IMR-90 (cell line): ENCODE measurements around the gene UBXN1. TPM values are rescaled to one million over a fixed set of nuclear protein-coding genes. Genes with fewer than 3 reads are reported as not detected.

Experiments used
- ATAC-seq: fragments of 200-7000 bp; cut with Tn5 transposase; 2 replicates; pipeline ENCODE4 v1.9.1; 2020; ENCODE audit warnings: low read depth, mild to moderate bottlenecking, moderate library complexity
- BruUV-seq: library from RNA; stranded (reverse); fragments of 400-500 nt; replicated peaks from 2 replicates; lab custom pipeline; 2021; lab: Mats Ljungman, UMichigan
- CTCF ChIA-PET: fragments of 300-600 bp; formaldehyde crosslinking; extraction: SDS; loops from one replicate; lab custom pipeline; 2021; ENCODE audit warnings: antibody characterized with exemption; lab: Yijun Ruan, JAX
- POLR2A ChIA-PET: fragments of 300-600 bp; sonication (Branson Sonifier 250); formaldehyde crosslinking; loops from one replicate; lab custom pipeline; 2022; ENCODE audit warnings: antibody characterized with exemption; ENCODE audit not compliant: unreplicated experiment; lab: Charles Lee
- DNase-seq: peaks from one replicate; pipeline ENCODE4 v3.0.0; 2013
- H2AFZ ChIP-seq: replicated peaks from 2 replicates; pipeline ENCODE3; 2013; ENCODE audit warnings: low read length, mild to moderate bottlenecking; ENCODE audit not compliant: poor library complexity
- H2AK5ac ChIP-seq: 2 replicates; pipeline ENCODE4 v1.6.1; 2013; ENCODE audit warnings: low read depth, low read length, inconsistent platforms
- H2AK9ac ChIP-seq: replicated peaks from 2 replicates; pipeline ENCODE3; 2013; ENCODE audit warnings: mild to moderate bottlenecking, low read depth, low read length, moderate library complexity; ENCODE audit not compliant: poor library complexity
- H2BK120ac ChIP-seq: 2 replicates; pipeline ENCODE4 v1.6.1; 2013; ENCODE audit warnings: low read depth, low read length, inconsistent platforms
- H2BK15ac ChIP-seq: 3 replicates; pipeline ENCODE4 v1.6.1; 2013; ENCODE audit warnings: low read depth, low read length, inconsistent platforms
- H2BK20ac ChIP-seq: 2 replicates; pipeline ENCODE4 v1.6.1; 2013; ENCODE audit warnings: low read depth, mild to moderate bottlenecking, inconsistent platforms, low read length, moderate library complexity
- H2BK5ac ChIP-seq: 2 replicates; pipeline ENCODE4 v1.6.1; 2013; ENCODE audit warnings: mild to moderate bottlenecking, low read depth, low read length, inconsistent platforms; ENCODE audit not compliant: poor library complexity, severe bottlenecking
- H3K14ac ChIP-seq: replicated peaks from 2 replicates; pipeline ENCODE4 v1.6.1; 2013; ENCODE audit warnings: low read depth, low read length, inconsistent platforms
- H3K18ac ChIP-seq: 2 replicates; pipeline ENCODE4 v1.6.1; 2013; ENCODE audit warnings: low read depth, low read length, control low read depth
- H3K23ac ChIP-seq: 2 replicates; pipeline ENCODE4 v1.6.1; 2013; ENCODE audit warnings: low read depth, low read length, inconsistent platforms
- H3K27ac ChIP-seq: 2 replicates; pipeline ENCODE4 v1.5.1; 2013; ENCODE audit warnings: mild to moderate bottlenecking, control low read depth, low read length; ENCODE audit not compliant: insufficient read depth
- H3K27me3 ChIP-seq: 2 replicates; pipeline ENCODE4 v1.6.1; 2013; ENCODE audit warnings: low read length; ENCODE audit not compliant: control insufficient read depth, insufficient read depth
- H3K36me3 ChIP-seq: 2 replicates; pipeline ENCODE4 v1.6.1; 2013; ENCODE audit warnings: low read length, mixed read lengths; ENCODE audit not compliant: control insufficient read depth, insufficient read depth
- H3K4ac ChIP-seq: 2 replicates; pipeline ENCODE4 v1.6.1; 2013; ENCODE audit warnings: low read depth, low read length, inconsistent platforms
- H3K4me1 ChIP-seq: 2 replicates; pipeline ENCODE4 v1.6.1; 2013; ENCODE audit warnings: low read length, mixed read lengths; ENCODE audit not compliant: control insufficient read depth, insufficient read depth
- H3K4me2 ChIP-seq: 2 replicates; pipeline ENCODE4 v1.6.1; 2013; ENCODE audit warnings: low read depth, mild to moderate bottlenecking, control low read depth, low read length, moderate library complexity
- H3K4me3 ChIP-seq: 2 replicates; pipeline ENCODE4 v1.5.1; 2013; ENCODE audit warnings: low read depth, mild to moderate bottlenecking, control low read depth, low read length, moderate library complexity; ENCODE audit not compliant: insufficient read depth
- H3K56ac ChIP-seq: 2 replicates; pipeline ENCODE4 v1.6.1; 2013; ENCODE audit warnings: low read length, inconsistent platforms; ENCODE audit not compliant: insufficient read depth; ENCODE audit errors: extremely low read depth
- H3K79me1 ChIP-seq, 2 experiments: 2 replicates each; pipeline ENCODE4 v1.6.1; 2013; ENCODE audit warnings: low read length in 2 of 2, inconsistent platforms in 1 of 2, low read depth in 1 of 2
- H3K9ac ChIP-seq: 2 replicates; pipeline ENCODE4 v1.6.1; 2013; ENCODE audit warnings: low read depth, low read length, control low read depth
- H3K9me1 ChIP-seq: 2 replicates; pipeline ENCODE4 v1.6.1; 2013; ENCODE audit warnings: low read length, inconsistent platforms; ENCODE audit not compliant: insufficient read depth
- H3K9me3 ChIP-seq: 2 replicates; pipeline ENCODE4 v1.6.1; 2013; ENCODE audit warnings: low read length; ENCODE audit not compliant: control insufficient read depth, insufficient read depth
- H4K20me1 ChIP-seq: 2 replicates; pipeline ENCODE4 v1.6.1; 2013; ENCODE audit warnings: low read length, inconsistent platforms; ENCODE audit not compliant: insufficient read depth
- H4K5ac ChIP-seq: 2 replicates; pipeline ENCODE4 v1.6.1; 2013; ENCODE audit warnings: mild to moderate bottlenecking, low read depth, low read length, control low read depth
- H4K8ac ChIP-seq, 2 experiments: 2 replicates each; pipeline ENCODE4 v1.6.1; 2013; ENCODE audit warnings: low read depth in 2 of 2, low read length in 2 of 2, control low read depth in 1 of 2, inconsistent platforms in 1 of 2
- H4K91ac ChIP-seq: 2 replicates; pipeline ENCODE4 v1.6.1; 2013; ENCODE audit warnings: low read depth, low read length, inconsistent platforms; ENCODE audit not compliant: insufficient read depth
- FOS ChIP-seq: fragments of 150-350 bp; IDR thresholded peaks from 2 replicates; pipeline ENCODE4 v1.6.1; 2016; ENCODE audit warnings: low read depth, low read length
- MAFK ChIP-seq: IDR thresholded peaks from 2 replicates; pipeline ENCODE4 v1.6.1; 2012; ENCODE audit warnings: low read depth, low read length, improper control_type of control experiment
- NFE2L2 ChIP-seq: fragments of 150-350 bp; IDR thresholded peaks from 2 replicates; pipeline ENCODE4 v1.6.1; 2016; ENCODE audit warnings: low read depth, mild to moderate bottlenecking, low read length
- POLR2A ChIP-seq: IDR thresholded peaks from 2 replicates; pipeline ENCODE4 v1.6.1; 2012; ENCODE audit warnings: mild to moderate bottlenecking, low read depth, low read length
- RAD21 ChIP-seq: IDR thresholded peaks from 2 replicates; pipeline ENCODE4 v1.6.1; 2012; ENCODE audit warnings: low read length, improper control_type of control experiment
- SMC3 ChIP-seq: fragments of 150-350 bp; IDR thresholded peaks from 2 replicates; pipeline ENCODE4 v1.6.1; 2016; ENCODE audit warnings: low read depth, mild to moderate bottlenecking, antibody characterized with exemption, low read length, moderate library complexity
- WGBS, 2 experiments: methylation state at CpG; one replicate each; pipeline versions ENCODE4 v1.1.5 to v1.1.7; 2013; ENCODE audit warnings: missing lambda C conversion rate in 2 of 2; ENCODE audit not compliant: insufficient read length in 1 of 2; ENCODE audit errors: extremely low coverage in 2 of 2; 5-methylcytosine and 5-hydroxymethylcytosine counted together
- dilution Hi-C: fragments of 300-500 bp; cut with HindIII; formaldehyde crosslinking; loops from one replicate; pipeline ENCODE4 v1.14.3; 2018; ENCODE audit warnings: low sequenced_read_pairs; ENCODE audit not compliant: unreplicated experiment
- in situ Hi-C: fragments of 300-500 bp; cut with MboI; formaldehyde crosslinking; loops from 3 replicates; pipeline ENCODE4 v1.14.3; 2019; ENCODE audit warnings: low sequenced_read_pairs, inconsistent platforms, mixed read lengths
- intact Hi-C: fragments of 100-400 bp; cut with micrococcal nuclease; formaldehyde crosslinking; loops from 2 replicates; pipeline ENCODE4 v1.10.0; 2022
- polyA plus RNA-seq, 3 experiments: library from polyadenylated mRNA; depleted of rRNA; stranded (reverse); fragments of >200 nt; gene quantifications; 2 replicates each; pipeline ENCODE4 v1.2.3, GENCODE V29; 2012; ENCODE audit warnings: low replicate concordance in 1 of 3
- total RNA-seq: library from RNA; depleted of rRNA; stranded (reverse); fragments of >200 nt; gene quantifications from 2 replicates; pipeline ENCODE4 v1.2.3, GENCODE V29; 2012
- TF ChIP-seq, protein P1 (sequence below): conservative IDR thresholded peaks from 2 replicates; pipeline ENCODE4 v1.5.1; 2012; ENCODE audit warnings: mild to moderate bottlenecking, low read depth, low read length, improper control_type of control experiment

The UBXN1 gene
- total and polyA plus RNA-seq, 2 of the 4 experiments (the other 2 are of a cell fraction): 50.0 to 81.6 TPM

DNA sequence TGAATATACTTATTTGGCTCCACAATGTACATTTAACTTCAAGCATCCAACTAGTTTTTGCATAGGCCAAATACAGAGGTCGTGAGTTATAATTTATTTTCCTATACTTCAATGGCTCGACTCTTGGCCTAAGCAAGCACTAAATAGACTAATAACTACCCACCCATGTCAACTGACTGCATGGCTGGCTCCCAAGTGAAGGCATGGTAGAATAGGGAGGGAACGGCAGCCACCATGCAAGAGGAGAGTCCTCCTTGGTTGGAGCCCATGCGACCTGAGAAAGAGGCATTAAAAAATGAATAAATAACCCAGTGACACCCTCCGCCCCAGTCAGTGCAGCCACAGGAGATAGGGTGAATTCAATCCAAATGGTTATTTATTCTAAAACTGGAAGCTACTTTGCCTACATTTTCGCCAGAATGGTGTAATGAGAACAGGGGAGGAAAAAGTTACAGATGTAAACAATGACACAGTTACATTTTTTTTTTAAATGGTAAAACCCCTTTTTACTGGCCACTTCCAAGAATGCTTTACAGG, 33.5 kb upstream of the UBXN1 start:
- Histone ChIP-seq H3K79me1 (peaks cover 27 to 65% of the 10 kb centered on the region in 2 experiments), H3K9me3 (no peaks in the 10 kb centered on the region), H3K4me1 (peaks cover 12% of the 10 kb centered on the region), H3K56ac (no peak overlapping the region), H2AK9ac (no peak overlapping the region), H2BK20ac (no peak overlapping the region), H2AFZ (no peak overlapping the region), H3K23ac (no peak overlapping the region), H4K8ac (no peak overlapping the region), H4K20me1 (no peaks in the 10 kb centered on the region), H3K27ac (peak overlapping the region; percentile 41; the same call in 1 of the 2 replicates), H3K14ac (no peak overlapping the region), H3K36me3 (peaks cover 47% of the 10 kb centered on the region), H4K5ac (no peak overlapping the region), H3K4me3 (no peak overlapping the region), H3K9ac (no peak overlapping the region), H4K91ac (no peak overlapping the region), H2AK5ac (no peak overlapping the region), H3K4ac (no peak overlapping the region), H3K18ac (no peak overlapping the region), H3K9me1 (peaks cover 10% of the 10 kb centered on the region), H2BK120ac (no peak overlapping the region), H2BK15ac (no peak overlapping the region), H3K4me2 (no peak overlapping the region), H3K27me3 (no peaks in the 10 kb centered on the region), H2BK5ac (no peak overlapping the region)
- POLR2A ChIA-PET: no interaction called here
- in situ Hi-C loops (no loop called here), intact Hi-C loops (no loop called here), dilution Hi-C loops (no loop called here)
- DNase-seq: peak; percentile 41
- WGBS, 2 experiments: no CpG with 5 or more reads among the region's 6 CpGs
- no peak for ATAC-seq
- TF ChIP-seq RAD21 (no peak), MAFK (no peak), FOS (no peak), POLR2A (no peak), SMC3 (no peak), NFE2L2 (no peak)
- TF ChIP-seq, protein P1, sequence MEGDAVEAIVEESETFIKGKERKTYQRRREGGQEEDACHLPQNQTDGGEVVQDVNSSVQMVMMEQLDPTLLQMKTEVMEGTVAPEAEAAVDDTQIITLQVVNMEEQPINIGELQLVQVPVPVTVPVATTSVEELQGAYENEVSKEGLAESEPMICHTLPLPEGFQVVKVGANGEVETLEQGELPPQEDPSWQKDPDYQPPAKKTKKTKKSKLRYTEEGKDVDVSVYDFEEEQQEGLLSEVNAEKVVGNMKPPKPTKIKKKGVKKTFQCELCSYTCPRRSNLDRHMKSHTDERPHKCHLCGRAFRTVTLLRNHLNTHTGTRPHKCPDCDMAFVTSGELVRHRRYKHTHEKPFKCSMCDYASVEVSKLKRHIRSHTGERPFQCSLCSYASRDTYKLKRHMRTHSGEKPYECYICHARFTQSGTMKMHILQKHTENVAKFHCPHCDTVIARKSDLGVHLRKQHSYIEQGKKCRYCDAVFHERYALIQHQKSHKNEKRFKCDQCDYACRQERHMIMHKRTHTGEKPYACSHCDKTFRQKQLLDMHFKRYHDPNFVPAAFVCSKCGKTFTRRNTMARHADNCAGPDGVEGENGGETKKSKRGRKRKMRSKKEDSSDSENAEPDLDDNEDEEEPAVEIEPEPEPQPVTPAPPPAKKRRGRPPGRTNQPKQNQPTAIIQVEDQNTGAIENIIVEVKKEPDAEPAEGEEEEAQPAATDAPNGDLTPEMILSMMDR: no peak
- CTCF ChIA-PET: no interaction called here
- no TSS peak for BruUV-seq
